Gastroesophageal sphincter (tissue), 4 donors: ENCODE measurements around the gene RNF168. TPM values are rescaled to one million over a fixed set of nuclear protein-coding genes. Genes with fewer than 3 reads are reported as not detected.
"Not testable (repeated sequence)": the region's sequence is repeated elsewhere in the genome, so short reads cannot be mapped to it uniquely, and the experiment has no call there.

Experiments
- ATAC-seq: fragments of 150-250 bp; one replicate; pipeline ENCODE4 v1.9.1; 2016; ENCODE audit warnings: mild to moderate bottlenecking, moderate library complexity
- H3K27ac ChIP-seq, 4 donors: fragments of 200-600 bp; sonication (generic) in 3 of 4; 1 replicate in 3 of 4; 2 replicates in 1 of 4; pipeline ENCODE4 v1.5.1; 2016 to 2019
- H3K27me3 ChIP-seq: fragments of 200-600 bp; sonication (generic); one replicate; pipeline ENCODE4 v1.5.1; 2019
- H3K36me3 ChIP-seq, 2 donors: fragments of 200-600 bp; sonication (generic); one replicate each; pipeline ENCODE4 v1.5.1; 2019; ENCODE audit warnings: control low read depth in 1 of 2
- H3K4me1 ChIP-seq, 3 donors: fragments of 200-600 bp; sonication (generic); 1 replicate in 2 of 3; 2 replicates in 1 of 3; pipeline ENCODE4 v1.5.1; 2016 to 2019; ENCODE audit warnings: control low read depth in 2 of 3
- H3K4me3 ChIP-seq, 2 donors: fragments of 200-600 bp; sonication (generic); one replicate each; pipeline ENCODE4 v1.5.1; 2019; ENCODE audit warnings: mild to moderate bottlenecking in 1 of 2, moderate library complexity in 1 of 2
- H3K9me3 ChIP-seq, 3 donors: fragments of 200-600 bp; sonication (generic); one replicate each; pipeline ENCODE4 v1.5.1; 2017 to 2019; ENCODE audit warnings: control low read depth in 2 of 3
- CTCF ChIP-seq, 4 experiments: fragments of 200-600 bp in 2 of 4; fragments of 450-650 bp in 2 of 4; sonication (generic) in 1 of 4; IDR thresholded peaks; one replicate each; pipeline ENCODE4 v1.5.1; 2017 to 2019; ENCODE audit warnings: antibody characterized with exemption in 4 of 4, mild to moderate bottlenecking in 2 of 4, moderate library complexity in 2 of 4
- EP300 ChIP-seq: sonication (generic); formaldehyde crosslinking; IDR thresholded peaks from one replicate; pipeline ENCODE4 v1.6.1; 2017; ENCODE audit warnings: antibody characterized with exemption, mild to moderate bottlenecking
- POLR2A ChIP-seq, 2 donors: fragments of 450-650 bp; IDR thresholded peaks; one replicate each; pipeline ENCODE4 v1.6.1; 2017; ENCODE audit warnings: antibody characterized with exemption in 2 of 2, mild to moderate bottlenecking in 2 of 2, moderate library complexity in 1 of 2
- POLR2AphosphoS5 ChIP-seq: sonication (generic); formaldehyde crosslinking; IDR thresholded peaks from one replicate; pipeline ENCODE4 v1.6.1; 2017; ENCODE audit warnings: antibody characterized with exemption
- WGBS, 2 donors: methylation state at CpG; one replicate each; pipeline ENCODE4 v1.1.5; 2018; ENCODE audit warnings: low coverage in 1 of 2; 5-methylcytosine and 5-hydroxymethylcytosine counted together
- total RNA-seq, 4 donors: library from RNA; depleted of rRNA; stranded (reverse); fragments of >200 nt; gene quantifications; one replicate each; pipeline ENCODE4 v1.1.0, GENCODE V29; 2016

Gene RNF168
- total RNA-seq, 4 donors from 2014 or later = 19.4 to 26.0 (median 23.7) TPM

GRCh38 chr3:196514913-196515621 is 11.5 kb upstream of the RNF168 start, which contains the start of gene SMCO1:
TSS of gene SMCO1 (minus strand) at chr3:196515346. CDS start at chr3:196515209, 137 bp downstream.
- H3K4me1 ChIP-seq = peaks cover 0 to 6% (median 0%) of the 10 kb centered on the region in 3 donors
- no peak for TF ChIP-seq CTCF (IDR thresholded peaks at IDR 0.05)
- TF ChIP-seq EP300 = no peak
- TF ChIP-seq POLR2A (IDR thresholded peaks at IDR 0.05) = no peak
- no peak for TF ChIP-seq POLR2AphosphoS5
- H3K27ac ChIP-seq = no peak within 1 kb of the TSS
- ATAC-seq = no peak
- H3K36me3 ChIP-seq = no peaks in the 10 kb centered on the region
- WGBS, 2 donors = 72 to 85% methylated on average over 8 to 10 of the region's 10 CpGs
- H3K9me3 ChIP-seq = peaks cover 0 to 22% (median 0%) of the 10 kb centered on the region in 3 donors
- H3K27me3 ChIP-seq = no peaks in the 10 kb centered on the region
- no peak within 1 kb of the TSS for H3K4me3 ChIP-seq

- TF ChIP-seq POLR2AphosphoS5 (no peak), POLR2A (IDR thresholded peaks at IDR 0.05) (no peak), CTCF (IDR thresholded peaks at IDR 0.05) (no peak), EP300 (no peak)
- WGBS, 2 donors = 100% methylated on average over 1 of the region's 1 CpG; no CpG with 5 or more reads in 1 of the 2 donors
- ATAC-seq = no peak
These were observed 10.8 kb upstream of the RNF168 start for GRCh38 chr3:196514350-196514716.

GRCh38 chr3:196513697-196514349 is 10.3 kb upstream of the RNF168 start:
- Histone ChIP-seq H3K36me3 (no peaks in the 10 kb centered on the region), H3K4me3 (no peak overlapping the region), H3K9me3 (peaks cover 0 to 9% (median 0%) of the 10 kb centered on the region in 3 donors), H3K27ac (no peak overlapping the region), H3K4me1 (peaks cover 0 to 6% (median 0%) of the 10 kb centered on the region in 3 donors), H3K27me3 (no peaks in the 10 kb centered on the region)
- no peak for ATAC-seq
- 75 to 86% methylated on average over 5 to 8 of the region's 8 CpGs for WGBS, 2 donors
- TF ChIP-seq CTCF (IDR thresholded peaks at IDR 0.05) (no peak), POLR2A (IDR thresholded peaks at IDR 0.05) (no peak), EP300 (no peak), POLR2AphosphoS5 (no peak)

More at GRCh38 chr3:196514350-196514716, 10.8 kb upstream of the RNF168 start:
- H3K36me3 ChIP-seq = no peaks in the 10 kb centered on the region
- H3K27ac ChIP-seq = no peak overlapping the region
- H3K4me3 ChIP-seq = no peak overlapping the region
- no peaks in the 10 kb centered on the region for H3K27me3 ChIP-seq
- peaks cover 0 to 6% (median 0%) of the 10 kb centered on the region in 3 donors for H3K4me1 ChIP-seq
- peaks cover 0 to 14% (median 0%) of the 10 kb centered on the region in 3 donors for H3K9me3 ChIP-seq

DNA sequence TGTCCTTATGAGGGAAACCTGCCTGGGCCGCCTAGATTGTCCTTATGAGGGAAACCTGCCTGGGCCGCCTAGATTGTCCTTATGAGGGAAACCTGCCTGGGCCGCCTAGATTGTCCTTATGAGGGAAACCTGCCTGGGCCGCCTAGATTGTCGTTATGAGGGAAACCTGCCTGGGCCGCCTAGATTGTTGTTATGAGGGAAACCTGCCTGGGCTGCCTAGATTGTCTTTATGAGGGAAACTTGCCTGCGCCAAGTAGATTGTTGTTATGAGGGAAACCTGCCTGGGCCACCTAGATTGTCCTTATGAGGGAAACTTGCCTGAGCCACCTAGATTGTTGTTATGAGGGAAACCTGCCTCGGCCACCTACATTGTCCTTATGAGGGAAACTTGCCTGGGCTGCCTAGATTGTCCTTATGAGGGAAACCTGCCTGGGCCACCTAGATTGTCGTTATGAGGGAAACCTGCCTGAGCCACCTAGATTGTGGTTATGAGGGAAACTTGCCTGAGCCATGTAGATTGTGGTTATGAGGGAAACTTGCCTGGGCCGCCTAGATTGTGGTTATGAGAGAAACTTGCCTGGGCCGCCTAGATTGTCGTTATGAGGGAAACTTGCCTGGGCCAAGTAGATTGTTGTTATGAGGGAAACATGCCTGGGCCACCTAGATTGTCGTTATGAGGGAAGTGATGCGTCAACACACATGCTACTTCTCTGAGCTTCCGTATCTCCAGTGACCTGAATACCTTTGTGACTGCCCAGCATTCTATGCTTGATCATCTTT is 8.3 kb upstream of the RNF168 start:
- H3K36me3 ChIP-seq, H3K9me3 ChIP-seq, H3K4me3 ChIP-seq, H3K27me3 ChIP-seq, ATAC-seq, H3K4me1 ChIP-seq, H3K27ac ChIP-seq: not testable (repeated sequence)
- 87 to 100% methylated on average over 3 to 7 of the region's 15 CpGs for WGBS, 2 donors

DNA sequence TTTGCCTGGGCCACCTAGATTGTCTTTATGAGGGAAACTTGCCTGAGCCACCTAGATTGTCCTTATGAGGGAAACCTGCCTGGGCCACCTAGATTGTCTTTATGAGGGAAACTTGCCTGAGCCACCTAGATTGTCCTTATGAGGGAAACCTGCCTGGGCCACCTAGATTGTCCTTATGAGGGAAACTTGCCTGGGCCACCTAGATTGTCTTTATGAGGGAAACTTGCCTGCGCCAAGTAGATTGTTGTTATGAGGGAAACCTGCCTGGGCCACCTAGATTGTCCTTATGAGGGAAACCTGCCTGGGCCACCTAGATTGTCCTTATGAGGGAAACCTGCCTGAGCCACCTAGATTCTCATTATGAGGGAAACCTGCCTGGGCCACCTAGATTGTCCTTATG is 7.5 kb upstream of the RNF168 start:
- 100% methylated on average over 1 of the region's 1 CpG; no CpG with 5 or more reads in 1 of the 2 donors for WGBS, 2 donors
- ATAC-seq, H3K36me3 ChIP-seq, H3K27me3 ChIP-seq, H3K9me3 ChIP-seq, H3K27ac ChIP-seq, H3K4me1 ChIP-seq, H3K4me3 ChIP-seq: not testable (repeated sequence)
